B cell (primary cell): ENCODE data around the gene DOCK4. TPM values are rescaled to one million over a fixed set of nuclear protein-coding genes. Genes with fewer than 3 reads are reported as not detected.

Experiments used
- ATAC-seq: fragments of 200-7000 bp; cut with Tn5 transposase; one replicate; pipeline ENCODE4 v1.10.0; 2021; ENCODE audit warnings: low read depth, mild to moderate bottlenecking, moderate number of reproducible peaks, moderate library complexity
- CTCF ChIA-PET: fragments of 350-600 bp; sonication (Branson Sonifier 250); formaldehyde crosslinking; loops from one replicate; lab custom pipeline; 2021; ENCODE audit warnings: antibody characterized with exemption, inconsistent platforms; lab: Charles Lee
- POLR2A ChIA-PET: fragments of 350-600 bp; sonication (Branson Sonifier 250); formaldehyde crosslinking; loops from one replicate; lab custom pipeline; 2021; ENCODE audit warnings: antibody characterized with exemption; lab: Charles Lee
- DNase-seq: peaks from one replicate; pipeline ENCODE4 v3.0.0; 2013
- H2AFZ ChIP-seq: 2 replicates; pipeline ENCODE4 v1.6.1; 2012; ENCODE audit warnings: mild to moderate bottlenecking, low read depth, low read length; ENCODE audit not compliant: insufficient read depth, poor library complexity, severe bottlenecking
- H3K27ac ChIP-seq, 2 donors: 1 replicate in 1 of 2; 2 replicates in 1 of 2; pipeline ENCODE4 v1.5.1; 2012 to 2013; ENCODE audit warnings: low read length in 2 of 2, mild to moderate bottlenecking in 2 of 2, moderate library complexity in 1 of 2
- H3K27me3 ChIP-seq, 4 experiments: fragments of 200-600 bp in 1 of 4; sonication (generic) in 1 of 4; replicated peaks in 1 of 4; 1 replicate in 2 of 4; 2 replicates in 2 of 4; pipeline versions ENCODE4 v1.6.1 to v1.7.0; 2013 to 2016; ENCODE audit warnings: low read length in 3 of 4, mild to moderate bottlenecking in 2 of 4, mixed read lengths in 1 of 4, moderate library complexity in 1 of 4; ENCODE audit not compliant: insufficient read depth in 4 of 4, control insufficient read depth in 3 of 4; ENCODE audit errors: control extremely low read depth in 1 of 4
- H3K36me3 ChIP-seq, 2 experiments: replicated peaks in 1 of 2; 1 replicate in 1 of 2; 2 replicates in 1 of 2; pipeline versions ENCODE4 v1.6.1 to v1.7.1; 2013; ENCODE audit warnings: low read length in 1 of 2; ENCODE audit not compliant: insufficient read depth in 2 of 2, control insufficient read depth in 1 of 2; ENCODE audit errors: control extremely low read depth in 1 of 2, extremely low read depth in 1 of 2
- H3K4me1 ChIP-seq, 2 donors: fragments of 200-600 bp in 1 of 2; sonication (generic) in 1 of 2; 1 replicate in 1 of 2; 2 replicates in 1 of 2; pipeline versions ENCODE4 v1.5.1 to v1.6.1; 2013 to 2017; ENCODE audit warnings: low read length in 2 of 2; ENCODE audit not compliant: control insufficient read depth in 2 of 2, insufficient read depth in 2 of 2
- H3K4me2 ChIP-seq: replicated peaks from 2 replicates; pipeline ENCODE3; 2012; ENCODE audit warnings: mild to moderate bottlenecking, low read depth, low read length; ENCODE audit not compliant: poor library complexity, severe bottlenecking
- H3K4me3 ChIP-seq, 5 experiments: fragments of 200-600 bp in 1 of 5; sonication (generic) in 1 of 5; 1 replicate in 3 of 5; 2 replicates in 2 of 5; pipeline versions ENCODE4 v1.5.1 to v1.7.0; 2011 to 2016; ENCODE audit warnings: low read length in 4 of 5, mild to moderate bottlenecking in 4 of 5, low read depth in 2 of 5, control low read depth in 1 of 5, moderate library complexity in 1 of 5; ENCODE audit not compliant: insufficient read depth in 1 of 5; ENCODE audit errors: control extremely low read depth in 1 of 5, extremely low read depth in 1 of 5
- H3K79me2 ChIP-seq: fragments of 200-600 bp; sonication (generic); one replicate; pipeline ENCODE4 v1.6.0; 2016; ENCODE audit warnings: low read length; ENCODE audit not compliant: control insufficient read depth, insufficient read depth
- H3K9ac ChIP-seq: fragments of 200-600 bp; sonication (generic); 2 replicates; pipeline ENCODE4 v1.6.1; 2017; ENCODE audit warnings: mild to moderate bottlenecking, low read length, moderate library complexity
- H3K9me3 ChIP-seq, 3 donors: one replicate each; pipeline versions ENCODE4 v1.6.1 to v1.7.1; 2013; ENCODE audit warnings: low read length in 2 of 3; ENCODE audit not compliant: control insufficient read depth in 2 of 3, insufficient read depth in 1 of 3; ENCODE audit errors: control extremely low read depth in 1 of 3
- H4K20me1 ChIP-seq: 2 replicates; pipeline ENCODE4 v1.6.0; 2012; ENCODE audit warnings: mild to moderate bottlenecking, low read length; ENCODE audit not compliant: insufficient read depth, control insufficient read depth, poor library complexity, severe bottlenecking
- H3K27ac Mint-ChIP-seq: one replicate; pipeline ENCODE4 v1.8.0; 2021; ENCODE audit warnings: mixed read lengths
- H3K27me3 Mint-ChIP-seq: one replicate; pipeline ENCODE4 v1.8.0; 2021; ENCODE audit warnings: mixed read lengths
- H3K4me1 Mint-ChIP-seq: one replicate; pipeline ENCODE4 v1.8.0; 2021; ENCODE audit warnings: mixed read lengths
- H3K4me3 Mint-ChIP-seq: one replicate; pipeline ENCODE4 v1.8.0; 2021; ENCODE audit warnings: mixed read lengths
- H3K9me3 Mint-ChIP-seq: one replicate; pipeline ENCODE4 v1.8.0; 2022; ENCODE audit warnings: mixed read lengths; ENCODE audit not compliant: insufficient read depth
- CTCF ChIP-seq: fragments of 200-600 bp; IDR thresholded peaks from one replicate; pipeline ENCODE4 v1.8.0; 2022; ENCODE audit warnings: antibody characterized with exemption, mild to moderate bottlenecking
- EZH2 ChIP-seq: IDR thresholded peaks from 2 replicates; pipeline ENCODE4 v1.6.1; 2012; ENCODE audit warnings: borderline replicate concordance, low read depth, mild to moderate bottlenecking, moderate library complexity, low read length; ENCODE audit not compliant: insufficient read depth, poor library complexity, severe bottlenecking
- WGBS: methylation state at CpG from one replicate; pipeline ENCODE4 v1.1.5; 2013; ENCODE audit warnings: missing lambda C conversion rate; ENCODE audit not compliant: insufficient coverage; 5-methylcytosine and 5-hydroxymethylcytosine counted together
- intact Hi-C: fragments of 100-400 bp; cut with micrococcal nuclease; formaldehyde crosslinking; loops from one replicate; pipeline ENCODE4 v1.10.0; 2022
- polyA plus RNA-seq: library from polyadenylated mRNA; depleted of rRNA; stranded (reverse); fragments of >200 nt; gene quantifications from 2 replicates; pipeline ENCODE4 v1.2.3, GENCODE V29; 2012
- total RNA-seq, 2 donors: library from RNA; stranded (reverse); fragments of 120-200 nt in 1 of 2; gene quantifications; 1 replicate in 1 of 2; 2 replicates in 1 of 2; pipeline versions ENCODE4 v1.2.3 to v1.2.4, GENCODE V29; 2013 to 2022

Gene DOCK4
- total and polyA plus RNA-seq, 2 donors (not counting 1 experiment from before 2014, with no cell fraction given), result 0.03 to 4.1 TPM

DNA sequence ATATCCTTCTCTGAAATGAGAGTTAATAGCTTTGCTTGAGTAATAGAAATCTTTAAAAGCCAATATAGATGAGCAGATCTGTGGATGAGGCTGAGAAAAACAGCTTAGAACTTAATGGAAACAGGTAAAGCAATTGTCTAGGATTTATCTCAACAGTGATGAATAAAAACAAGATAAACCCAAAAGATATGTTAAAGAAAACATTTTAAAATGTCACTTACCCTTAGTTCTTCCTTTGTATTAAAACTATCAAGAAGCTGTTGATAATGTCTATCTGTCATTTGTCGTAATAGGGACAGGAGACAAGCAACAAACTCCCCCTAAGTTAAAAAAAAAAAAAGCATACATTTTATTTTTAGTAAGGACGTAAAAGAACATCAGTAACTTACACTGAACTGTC lies 371.8 kb downstream of the DOCK4 start:
- H3K9ac ChIP-seq, result no peak overlapping the region
- H3K79me2 ChIP-seq, result no peaks in the 10 kb centered on the region
- no peak overlapping the region for H3K4me3 ChIP-seq
- Mint-ChIP-seq H3K9me3 (no peaks in the 10 kb centered on the region), H3K27ac (no peak overlapping the region), H3K27me3 (no peaks in the 10 kb centered on the region), H3K4me1 (no peaks in the 10 kb centered on the region), H3K4me3 (no peak overlapping the region)
- H2AFZ ChIP-seq, result no peak overlapping the region
- TF ChIP-seq EZH2, result no peak
- TF ChIP-seq CTCF, result no peak
- CTCF ChIA-PET, result interaction anchor here (0.6 kb wide), 1 partner anchor 16 kb away, joined by 3 read pairs; no protein-coding TSS in a partner anchor
- no peak for DNase-seq
- no peaks in the 10 kb centered on the region for H4K20me1 ChIP-seq
- H3K4me2 ChIP-seq, result no peak overlapping the region
- POLR2A ChIA-PET, result no interaction called here
- intact Hi-C loops, result no loop called here
- ATAC-seq, result no peak
- H3K9me3 ChIP-seq, result no peaks in the 10 kb centered on the region
- no peaks in the 10 kb centered on the region for H3K4me1 ChIP-seq
- WGBS, result no CpG with 5 or more reads among the region's 2 CpGs
- H3K36me3 ChIP-seq, result no peaks in the 10 kb centered on the region
- no peak overlapping the region for H3K27ac ChIP-seq
- no peaks in the 10 kb centered on the region for H3K27me3 ChIP-seq

DNA sequence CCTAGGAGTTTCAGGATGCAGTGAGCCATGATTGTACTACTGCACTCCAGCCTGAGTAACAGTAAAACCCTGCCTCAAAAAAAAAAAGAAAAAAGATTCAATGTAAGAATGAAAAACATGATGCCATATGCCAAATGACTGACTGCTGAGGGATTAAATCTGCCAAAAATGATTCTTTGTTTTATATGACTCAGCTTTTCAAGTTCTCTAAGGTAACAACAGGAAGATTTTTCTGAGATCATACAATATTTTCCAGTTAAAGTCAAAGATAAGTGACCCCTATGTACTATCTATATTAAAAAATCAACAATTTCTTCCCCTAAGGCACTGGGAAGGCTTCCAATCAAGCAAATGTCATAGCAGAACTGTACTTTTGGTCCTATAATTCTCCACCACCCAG lies 372.7 kb downstream of the DOCK4 start:
- Histone ChIP-seq H3K27me3 (no peaks in the 10 kb centered on the region), H3K4me1 (no peaks in the 10 kb centered on the region), H3K79me2 (no peaks in the 10 kb centered on the region), H3K9ac (no peak overlapping the region), H3K27ac (no peak overlapping the region), H3K9me3 (no peaks in the 10 kb centered on the region), H3K4me2 (no peak overlapping the region), H3K36me3 (no peaks in the 10 kb centered on the region), H4K20me1 (no peaks in the 10 kb centered on the region), H2AFZ (no peak overlapping the region), H3K4me3 (no peak overlapping the region)
- H3K4me3 Mint-ChIP-seq, result no peak overlapping the region
- ATAC-seq, result no peak
- DNase-seq, result no peak
- ChIA-PET CTCF (interaction anchor here (0.6 kb wide), 1 partner anchor 81 kb away, joined by 8 read pairs; no protein-coding TSS in a partner anchor), POLR2A (no interaction called here)
- H3K4me1 Mint-ChIP-seq, result no peaks in the 10 kb centered on the region
- TF ChIP-seq EZH2 (no peak), CTCF (no peak)
- intact Hi-C loops, result no loop called here
- H3K27me3 Mint-ChIP-seq, result no peaks in the 10 kb centered on the region
- no peak overlapping the region for H3K27ac Mint-ChIP-seq
- no peaks in the 10 kb centered on the region for H3K9me3 Mint-ChIP-seq
